Esophagus muscularis mucosa (tissue), 4 donors: Measurements from ENCODE around the gene UBL5. TPM values are rescaled to one million over a fixed set of nuclear protein-coding genes. Genes with fewer than 3 reads are reported as not detected.
"Not testable (repeated sequence)": the region's sequence is repeated elsewhere in the genome, so short reads cannot be mapped to it uniquely, and the experiment has no call there.

Source experiments
- DNase-seq: peaks from one replicate; pipeline ENCODE4 v3.0.0-alpha.2; 2017; ENCODE audit errors: extremely low spot score
- H3K27ac ChIP-seq, 4 donors: fragments of 200-600 bp; sonication (generic); replicated peaks in 1 of 4; 1 replicate in 3 of 4; 2 replicates in 1 of 4; pipeline ENCODE4 v1.5.1; 2016 to 2019; ENCODE audit warnings: mild to moderate bottlenecking in 1 of 4
- H3K27me3 ChIP-seq, 4 donors: fragments of 200-600 bp; sonication (generic); one replicate each; pipeline versions ENCODE4 v1.5.1 to v1.6.0; 2016 to 2019
- H3K36me3 ChIP-seq, 4 donors: fragments of 200-600 bp; sonication (generic); one replicate each; pipeline ENCODE4 v1.5.1; 2016 to 2019
- H3K4me1 ChIP-seq, 4 donors: fragments of 200-600 bp; sonication (generic); one replicate each; pipeline ENCODE4 v1.5.1; 2016 to 2019
- H3K4me3 ChIP-seq, 4 donors: fragments of 200-600 bp; sonication (generic); 1 replicate in 2 of 4; 2 replicates in 2 of 4; pipeline ENCODE4 v1.5.1; 2016 to 2019; ENCODE audit warnings: mild to moderate bottlenecking in 4 of 4, moderate library complexity in 1 of 4
- H3K9me3 ChIP-seq, 4 donors: fragments of 200-600 bp; sonication (generic); 1 replicate in 3 of 4; 2 replicates in 1 of 4; pipeline ENCODE4 v1.5.1; 2016 to 2019
- EP300 ChIP-seq: sonication (generic); formaldehyde crosslinking; IDR thresholded peaks from one replicate; pipeline ENCODE4 v1.6.1; 2017; ENCODE audit warnings: antibody characterized with exemption
- POLR2A ChIP-seq: fragments of 450-650 bp; IDR thresholded peaks from one replicate; pipeline ENCODE4 v1.6.1; 2017; ENCODE audit warnings: antibody characterized with exemption, moderate library complexity, mild to moderate bottlenecking, low read depth
- POLR2AphosphoS5 ChIP-seq, 2 donors: sonication (generic); formaldehyde crosslinking; IDR thresholded peaks; one replicate each; pipeline ENCODE4 v1.6.1; 2017; ENCODE audit warnings: antibody characterized with exemption in 2 of 2
- whole genome bisulfite sequencing: methylation state at CpG from one replicate; pipeline ENCODE4 v1.1.5; 2018; 5-methylcytosine and 5-hydroxymethylcytosine counted together
- intact Hi-C: fragments of 100-400 bp; cut with DNase I; formaldehyde crosslinking; loops from one replicate; pipeline ENCODE4 v1.15.1; 2023
- total RNA-seq, 4 donors: library from RNA; depleted of rRNA; stranded (reverse); fragments of >200 nt; gene quantifications; one replicate each; pipeline versions ENCODE4 v1.1.0 to v1.2.1, GENCODE V29; 2016
- TF ChIP-seq, protein P1 (sequence below), 3 experiments: fragments of 200-600 bp in 2 of 3; fragments of 450-650 bp in 1 of 3; sonication (generic) in 2 of 3; IDR thresholded peaks; one replicate each; pipeline ENCODE4 v1.5.1; 2017 to 2019; ENCODE audit warnings: antibody characterized with exemption in 3 of 3, mild to moderate bottlenecking in 2 of 3, moderate library complexity in 1 of 3

UBL5 gene
- total RNA-seq, 4 donors from 2014 or later = 297 to 717 (median 464) TPM

DNA sequence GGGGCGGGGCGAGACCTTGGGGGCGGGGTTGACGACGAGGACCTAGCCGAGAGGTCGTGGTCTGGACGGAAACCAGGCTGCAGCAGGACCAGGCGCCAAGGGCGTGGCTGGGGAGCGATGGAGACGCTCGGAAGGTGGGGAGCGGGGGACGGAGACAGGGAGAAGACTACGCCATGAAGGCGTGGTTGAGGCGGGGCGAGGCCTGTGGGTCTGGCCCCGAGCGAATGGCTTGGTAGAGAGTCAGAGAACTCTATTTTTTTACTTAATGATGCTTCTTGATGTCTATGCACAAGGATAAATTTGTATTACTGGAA lies 8.2 kb upstream of the UBL5 start:
- Histone ChIP-seq H3K27me3 (no peaks in the 10 kb centered on the region), H3K9me3 (peaks cover 0 to 4% (median 0%) of the 10 kb centered on the region in 4 donors), H3K36me3 (peaks cover 0 to 13% (median 3%) of the 10 kb centered on the region in 4 donors), H3K4me3 (peak overlapping the region; percentile 92 to 99 (median 94)), H3K27ac (peak overlapping the region; percentile 92 to 95 (median 92)), H3K4me1 (peaks cover 12 to 36% (median 30%) of the 10 kb centered on the region in 4 donors)
- DNase-seq = no peak
- intact Hi-C loops = no loop called here
- TF ChIP-seq POLR2A (no peak), POLR2AphosphoS5 (IDR thresholded peaks at IDR 0.05) (peak; percentile 53 to 57)
- under 1% methylated on average over 20 of the region's 21 CpGs for WGBS

DNA sequence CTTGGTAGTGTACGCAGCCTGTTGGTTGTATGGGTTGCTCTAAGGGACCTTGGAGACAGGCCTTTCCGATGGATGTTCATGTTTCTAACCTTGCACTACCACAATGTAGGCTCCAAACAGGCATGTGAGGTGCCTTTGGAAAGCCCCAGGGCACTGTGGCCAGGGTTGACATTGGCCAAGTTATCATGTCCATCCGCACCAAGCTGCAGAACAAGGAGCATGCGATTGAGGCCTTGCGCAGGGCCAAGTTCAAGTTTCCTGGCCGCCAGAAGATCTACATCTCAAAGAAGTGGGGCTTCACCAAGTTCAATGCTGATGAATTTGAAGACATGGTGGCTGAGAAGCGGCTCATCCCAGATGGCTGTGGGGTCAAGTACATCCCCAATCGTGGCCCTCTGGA lies 7.7 kb upstream of the UBL5 start:
- 90% methylated on average over 4 of the region's 8 CpGs for WGBS

DNA sequence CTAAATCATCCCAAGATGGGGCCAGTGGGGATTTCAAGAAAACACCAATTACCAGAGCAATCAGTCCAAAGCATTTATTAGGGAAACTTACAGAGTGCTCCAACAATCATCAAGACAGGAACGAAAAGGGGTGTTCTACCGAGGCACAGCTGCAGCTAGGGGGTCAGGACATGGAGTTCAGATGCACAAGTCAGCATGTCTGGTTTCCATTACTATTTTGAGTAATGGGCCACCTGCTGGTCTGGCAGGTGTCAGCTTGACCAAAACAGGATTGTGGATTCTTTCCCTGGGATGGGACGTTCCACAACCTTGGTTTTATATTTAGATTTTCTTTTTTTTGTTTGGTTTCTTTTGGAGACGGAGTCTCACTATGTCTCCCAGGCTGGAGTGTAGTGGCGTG lies 3.9 kb upstream of the UBL5 start:
- Histone ChIP-seq H3K27me3 (no peaks in the 10 kb centered on the region), H3K27ac (no peak overlapping the region), H3K36me3 (peaks cover 0 to 2% (median 0%) of the 10 kb centered on the region in 4 donors), H3K9me3 (peaks cover 0 to 4% (median 0%) of the 10 kb centered on the region in 4 donors), H3K4me3 (no peak overlapping the region), H3K4me1 (peaks cover 25 to 32% (median 31%) of the 10 kb centered on the region in 4 donors)
- TF ChIP-seq, protein P1, sequence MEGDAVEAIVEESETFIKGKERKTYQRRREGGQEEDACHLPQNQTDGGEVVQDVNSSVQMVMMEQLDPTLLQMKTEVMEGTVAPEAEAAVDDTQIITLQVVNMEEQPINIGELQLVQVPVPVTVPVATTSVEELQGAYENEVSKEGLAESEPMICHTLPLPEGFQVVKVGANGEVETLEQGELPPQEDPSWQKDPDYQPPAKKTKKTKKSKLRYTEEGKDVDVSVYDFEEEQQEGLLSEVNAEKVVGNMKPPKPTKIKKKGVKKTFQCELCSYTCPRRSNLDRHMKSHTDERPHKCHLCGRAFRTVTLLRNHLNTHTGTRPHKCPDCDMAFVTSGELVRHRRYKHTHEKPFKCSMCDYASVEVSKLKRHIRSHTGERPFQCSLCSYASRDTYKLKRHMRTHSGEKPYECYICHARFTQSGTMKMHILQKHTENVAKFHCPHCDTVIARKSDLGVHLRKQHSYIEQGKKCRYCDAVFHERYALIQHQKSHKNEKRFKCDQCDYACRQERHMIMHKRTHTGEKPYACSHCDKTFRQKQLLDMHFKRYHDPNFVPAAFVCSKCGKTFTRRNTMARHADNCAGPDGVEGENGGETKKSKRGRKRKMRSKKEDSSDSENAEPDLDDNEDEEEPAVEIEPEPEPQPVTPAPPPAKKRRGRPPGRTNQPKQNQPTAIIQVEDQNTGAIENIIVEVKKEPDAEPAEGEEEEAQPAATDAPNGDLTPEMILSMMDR (IDR thresholded peaks at IDR 0.05) = no peak
- TF ChIP-seq POLR2A (no peak), EP300 (no peak), POLR2AphosphoS5 (IDR thresholded peaks at IDR 0.05) (no peak)
- no peak for DNase-seq
- WGBS = 79% methylated on average over 5 of the region's 5 CpGs
- intact Hi-C loops = no loop called here

More for the DNA sequence above, 7.7 kb upstream of the UBL5 start:
- H3K27me3 ChIP-seq, H3K9me3 ChIP-seq, H3K36me3 ChIP-seq, DNase-seq, intact Hi-C loops: not testable (repeated sequence)
- peaks cover 12 to 36% (median 30%) of the 10 kb centered on the region in 4 donors for H3K4me1 ChIP-seq
- H3K27ac ChIP-seq = peak overlapping the region; percentile 92 to 95 (median 92)
- H3K4me3 ChIP-seq = peak overlapping the region in 3 of 4 donors; percentile 93 to 99 (median 94)

DNA sequence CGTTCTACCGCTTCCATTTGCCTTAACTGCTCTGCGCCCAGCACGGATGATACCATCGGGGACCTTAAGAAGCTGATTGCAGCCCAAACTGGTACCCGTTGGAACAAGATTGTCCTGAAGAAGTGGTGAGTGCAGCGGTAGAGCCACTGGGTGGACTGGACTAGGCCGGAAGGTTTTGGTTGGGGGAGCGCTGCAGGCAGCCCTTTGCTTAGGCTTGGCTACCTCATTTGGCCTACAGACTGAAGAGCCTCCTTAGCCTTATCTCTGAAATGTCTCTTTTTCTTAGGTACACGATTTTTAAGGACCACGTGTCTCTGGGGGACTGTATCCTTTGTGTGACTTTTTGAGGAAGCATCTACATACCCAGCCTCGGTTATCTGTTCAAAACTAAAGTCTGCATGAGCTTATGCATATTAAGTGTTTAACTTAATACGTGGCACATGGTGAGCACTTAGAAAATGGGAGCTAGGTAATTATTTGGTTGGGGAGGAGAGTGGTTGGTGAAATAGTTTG lies 889 bp downstream of the UBL5 start:
- WGBS = 36% methylated on average over 13 of the region's 13 CpGs
- intact Hi-C loops = no loop called here
- no peak for TF ChIP-seq EP300
- TF ChIP-seq, protein P1 (IDR thresholded peaks at IDR 0.05) = no peak
- no peak for TF ChIP-seq POLR2A
- TF ChIP-seq POLR2AphosphoS5 (IDR thresholded peaks at IDR 0.05) = no peak
- Histone ChIP-seq H3K9me3 (no peaks in the 10 kb centered on the region), H3K36me3 (peaks cover 0 to 25% (median 11%) of the 10 kb centered on the region in 4 donors), H3K27ac (peak overlapping the region in 3 of 4 donors; percentile 76 to 86 (median 85)), H3K4me1 (peaks cover 26 to 35% (median 31%) of the 10 kb centered on the region in 4 donors), H3K4me3 (peak overlapping the region; percentile 64 to 99 (median 84)), H3K27me3 (no peaks in the 10 kb centered on the region)
- no peak for DNase-seq

DNA sequence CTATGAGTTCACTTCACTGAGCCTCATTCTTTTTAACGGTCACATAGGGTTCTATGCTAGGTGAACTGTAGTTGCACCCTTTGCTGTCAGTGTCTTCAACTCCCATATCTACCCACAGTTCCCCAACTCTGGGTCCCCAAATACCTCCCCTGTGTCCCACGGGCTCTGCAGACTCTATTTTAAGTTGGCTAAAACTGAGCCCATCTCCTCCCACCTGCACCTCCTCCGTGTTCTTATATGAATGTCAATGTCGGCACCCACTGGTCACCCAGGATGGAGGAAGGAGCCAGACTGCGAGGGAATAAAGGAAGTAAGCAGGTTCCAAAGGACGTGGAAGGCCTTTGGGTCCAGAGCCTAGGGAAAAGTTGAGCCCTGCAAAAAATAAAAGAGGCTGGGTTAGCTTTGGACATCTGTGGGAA lies 6.6 kb downstream of the UBL5 start:
- WGBS = 67% methylated on average over 6 of the region's 6 CpGs
- H3K4me1 ChIP-seq = peaks cover 12 to 42% (median 26%) of the 10 kb centered on the region in 4 donors
- H3K9me3 ChIP-seq = no peaks in the 10 kb centered on the region
- DNase-seq = no peak
- peak overlapping the region; percentile 76 to 84 (median 80) for H3K27ac ChIP-seq
- peaks cover 0 to 36% (median 21%) of the 10 kb centered on the region in 4 donors for H3K36me3 ChIP-seq
- H3K27me3 ChIP-seq = no peaks in the 10 kb centered on the region
- TF ChIP-seq, protein P1 (IDR thresholded peaks at IDR 0.05) = no peak
- TF ChIP-seq POLR2AphosphoS5 (IDR thresholded peaks at IDR 0.05) = no peak
- no peak for TF ChIP-seq POLR2A
- TF ChIP-seq EP300 = no peak
- H3K4me3 ChIP-seq = peak overlapping the region; percentile 88 to 99 (median 96)
- intact Hi-C loops = no loop called here
